ENCODE measurements around the gene TREX2. TPM values are rescaled to one million over a fixed set of nuclear protein-coding genes. Genes with fewer than 3 reads are reported as not detected.

The TREX2 gene
- total RNA-seq, 4 donors from 2014 or later, result 1.1 to 3.1 (median 3.0) TPM; not detected in 1

- no peak for DNase-seq
- Histone ChIP-seq H3K36me3 (no peaks in the 10 kb centered on the region), H3K4me3 (no peak overlapping the region), H3K27me3 (no peaks in the 10 kb centered on the region), H3K4me1 (no peaks in the 10 kb centered on the region), H3K9me3 (no peaks in the 10 kb centered on the region), H3K27ac (peak overlapping the region in 1 of 4 donors; percentile 25)
- TF ChIP-seq, protein P1, sequence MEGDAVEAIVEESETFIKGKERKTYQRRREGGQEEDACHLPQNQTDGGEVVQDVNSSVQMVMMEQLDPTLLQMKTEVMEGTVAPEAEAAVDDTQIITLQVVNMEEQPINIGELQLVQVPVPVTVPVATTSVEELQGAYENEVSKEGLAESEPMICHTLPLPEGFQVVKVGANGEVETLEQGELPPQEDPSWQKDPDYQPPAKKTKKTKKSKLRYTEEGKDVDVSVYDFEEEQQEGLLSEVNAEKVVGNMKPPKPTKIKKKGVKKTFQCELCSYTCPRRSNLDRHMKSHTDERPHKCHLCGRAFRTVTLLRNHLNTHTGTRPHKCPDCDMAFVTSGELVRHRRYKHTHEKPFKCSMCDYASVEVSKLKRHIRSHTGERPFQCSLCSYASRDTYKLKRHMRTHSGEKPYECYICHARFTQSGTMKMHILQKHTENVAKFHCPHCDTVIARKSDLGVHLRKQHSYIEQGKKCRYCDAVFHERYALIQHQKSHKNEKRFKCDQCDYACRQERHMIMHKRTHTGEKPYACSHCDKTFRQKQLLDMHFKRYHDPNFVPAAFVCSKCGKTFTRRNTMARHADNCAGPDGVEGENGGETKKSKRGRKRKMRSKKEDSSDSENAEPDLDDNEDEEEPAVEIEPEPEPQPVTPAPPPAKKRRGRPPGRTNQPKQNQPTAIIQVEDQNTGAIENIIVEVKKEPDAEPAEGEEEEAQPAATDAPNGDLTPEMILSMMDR (IDR thresholded peaks at IDR 0.05), result no peak
- no peak for TF ChIP-seq POLR2A (IDR thresholded peaks at IDR 0.05)
Observed at GRCh38 chrX:153487590-153488071, 41.8 kb upstream of the TREX2 start.

GRCh38 chrX:153486171-153486570 lies 40.3 kb upstream of the TREX2 start:
- Histone ChIP-seq H3K4me3 (no peak overlapping the region), H3K27me3 (no peaks in the 10 kb centered on the region), H3K27ac (no peak overlapping the region), H3K36me3 (no peaks in the 10 kb centered on the region), H3K4me1 (no peaks in the 10 kb centered on the region), H3K9me3 (no peaks in the 10 kb centered on the region)
- DNase-seq, result no peak
- no peak for TF ChIP-seq POLR2A (IDR thresholded peaks at IDR 0.05)
- TF ChIP-seq, protein P1 (IDR thresholded peaks at IDR 0.05), result no peak

GRCh38 chrX:153485396-153486080 lies 39.7 kb upstream of the TREX2 start:
- no peaks in the 10 kb centered on the region for H3K27me3 ChIP-seq
- DNase-seq, result no peak
- no peak overlapping the region for H3K4me3 ChIP-seq
- no peaks in the 10 kb centered on the region for H3K36me3 ChIP-seq
- no peak overlapping the region for H3K27ac ChIP-seq
- H3K4me1 ChIP-seq, result no peaks in the 10 kb centered on the region
- no peaks in the 10 kb centered on the region for H3K9me3 ChIP-seq
- TF ChIP-seq POLR2A (IDR thresholded peaks at IDR 0.05), result no peak
- TF ChIP-seq, protein P1 (IDR thresholded peaks at IDR 0.05), result no peak

- no peaks in the 10 kb centered on the region for H3K4me1 ChIP-seq
- no peaks in the 10 kb centered on the region for H3K27me3 ChIP-seq
- H3K9me3 ChIP-seq, result no peaks in the 10 kb centered on the region
- H3K4me3 ChIP-seq, result no peak overlapping the region
- no peaks in the 10 kb centered on the region for H3K36me3 ChIP-seq
- no peak for TF ChIP-seq POLR2A (IDR thresholded peaks at IDR 0.05)
- TF ChIP-seq, protein P1 (IDR thresholded peaks at IDR 0.05), result no peak
- no peak for DNase-seq
- no peak overlapping the region for H3K27ac ChIP-seq
Observed at GRCh38 chrX:153482376-153483015, 36.6 kb upstream of the TREX2 start.

DNA sequence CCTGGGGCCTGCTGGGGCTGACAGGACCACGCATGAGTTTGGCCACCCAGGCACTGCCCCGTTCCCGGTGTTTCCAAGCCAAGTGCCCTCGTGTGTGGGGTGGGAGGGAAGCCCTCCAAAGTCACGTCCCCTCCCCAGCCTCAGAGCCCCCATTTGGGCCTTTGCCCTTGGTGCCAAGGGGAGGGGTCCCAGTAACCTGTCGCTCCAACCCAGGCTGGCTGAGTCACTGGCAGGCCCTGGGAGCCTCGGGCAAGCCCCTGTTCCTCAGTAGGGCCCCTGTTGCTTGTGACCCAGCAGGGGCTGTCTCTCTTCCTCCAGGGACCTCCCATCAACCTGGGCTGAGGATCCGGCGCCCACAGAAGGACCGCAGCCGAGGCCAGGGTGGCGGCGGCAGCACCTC lies 35.2 kb upstream of the TREX2 start:
- no peak for DNase-seq
- no peak overlapping the region for H3K4me3 ChIP-seq
- H3K4me1 ChIP-seq, result no peaks in the 10 kb centered on the region
- no peaks in the 10 kb centered on the region for H3K36me3 ChIP-seq
- no peak for TF ChIP-seq POLR2A (IDR thresholded peaks at IDR 0.05)
- TF ChIP-seq, protein P1 (IDR thresholded peaks at IDR 0.05), result no peak
- no peaks in the 10 kb centered on the region for H3K27me3 ChIP-seq
- H3K9me3 ChIP-seq, result no peaks in the 10 kb centered on the region
- H3K27ac ChIP-seq, result no peak overlapping the region

All from Peyer's patch (tissue), 4 donors.